GM18511 (cell line): ENCODE results near the gene EFHC1.

Source experiments
- ATAC-seq: cut with Tn5 transposase; IDR thresholded peaks from one replicate; pipeline ENCODE4 v1.9.1; 2021; ENCODE audit warnings: mild to moderate bottlenecking, moderate library complexity; ENCODE audit not compliant: unreplicated experiment

The EFHC1 gene

DNA sequence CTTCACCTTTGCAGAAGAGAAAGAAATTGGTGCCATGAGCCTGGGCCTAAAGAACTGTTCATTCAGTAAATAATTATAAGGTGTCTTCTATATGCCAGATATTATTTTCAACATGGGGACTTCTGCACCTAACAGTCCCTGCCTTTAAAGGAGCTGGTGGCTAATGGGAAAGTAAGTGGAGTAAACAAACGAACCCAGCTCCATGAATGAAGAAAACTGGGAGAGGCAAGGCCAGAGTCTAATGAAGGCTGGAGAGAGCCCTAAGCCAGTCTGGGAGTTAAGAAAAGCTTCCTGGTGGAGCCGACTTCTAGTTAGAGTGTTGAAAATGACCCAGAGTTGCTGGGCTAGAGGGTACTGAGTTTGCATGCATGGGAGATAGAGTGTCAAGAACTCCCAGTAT lies 24.2 kb upstream of the EFHC1 start:
- ATAC-seq, result no peak

DNA sequence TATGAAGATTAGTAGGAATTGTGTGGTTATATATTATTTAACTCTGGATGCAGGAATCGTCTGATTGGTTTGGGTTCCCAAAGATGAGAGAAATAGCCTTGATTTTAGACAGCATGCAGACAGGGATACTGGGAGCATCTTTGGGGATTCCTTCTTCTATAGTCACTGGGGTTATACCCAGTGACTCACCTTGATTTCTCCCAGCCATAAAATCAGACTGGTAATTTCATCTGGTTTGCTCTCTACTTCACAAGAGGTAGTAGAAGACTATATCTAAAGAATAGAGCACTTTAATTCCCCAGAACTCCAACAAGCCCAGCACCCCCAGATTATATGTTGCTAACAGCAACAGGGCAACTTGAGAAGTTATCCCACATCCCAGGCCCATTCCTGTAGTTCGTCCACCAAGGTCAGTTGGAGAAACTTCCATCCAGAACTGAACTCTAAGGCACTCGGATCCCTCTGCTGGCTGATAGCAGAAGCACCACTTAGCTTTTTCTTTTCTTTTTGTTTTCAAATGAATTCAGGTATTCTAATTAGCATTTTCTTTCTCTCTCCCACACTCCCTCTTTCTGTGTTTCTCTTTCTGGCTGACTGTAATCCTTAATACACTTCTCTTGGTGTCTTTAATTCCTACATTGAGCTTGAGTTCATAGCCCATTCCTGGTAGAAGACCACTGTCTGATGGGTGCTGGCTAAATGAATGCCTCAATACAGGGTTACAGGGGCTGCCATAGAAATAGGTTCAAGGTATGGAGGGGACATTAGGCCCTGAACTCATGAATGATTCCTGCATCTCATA lies 20.4 kb upstream of the EFHC1 start:
- peak; percentile 51 for ATAC-seq

DNA sequence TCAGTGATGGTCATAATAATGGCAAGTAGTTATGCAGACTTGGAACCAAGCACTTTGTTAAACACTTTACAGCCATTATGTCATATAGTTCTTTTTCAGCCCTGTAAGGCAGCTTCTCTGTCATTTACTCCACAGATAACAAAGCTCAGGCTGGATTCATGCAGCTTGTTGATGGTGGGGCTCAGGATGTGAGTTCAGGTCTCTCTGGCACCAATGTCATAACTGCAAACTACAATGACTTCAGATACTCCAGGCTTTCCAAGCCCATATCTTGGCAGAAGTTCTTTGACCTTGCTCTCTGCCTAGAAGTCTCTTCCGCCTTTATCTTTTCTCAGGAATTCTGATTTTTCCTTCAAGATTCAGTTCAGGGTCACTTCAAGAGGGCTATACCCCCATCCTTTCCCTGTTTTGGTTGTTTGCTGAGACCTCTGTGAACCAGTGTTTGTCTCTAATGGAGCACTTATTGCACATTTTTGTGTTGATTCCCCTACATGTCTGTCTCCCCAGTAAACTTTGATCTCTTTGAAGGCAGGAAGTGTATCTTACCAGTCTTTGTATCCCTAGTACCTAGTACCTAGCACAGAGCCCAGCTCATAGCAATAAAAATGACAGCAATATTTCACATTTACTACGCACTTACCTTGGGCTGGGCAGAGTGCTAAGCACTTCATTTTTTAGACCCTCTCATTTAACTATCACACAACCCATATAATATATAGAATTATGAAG lies 19.7 kb upstream of the EFHC1 start:
- no peak for ATAC-seq

DNA sequence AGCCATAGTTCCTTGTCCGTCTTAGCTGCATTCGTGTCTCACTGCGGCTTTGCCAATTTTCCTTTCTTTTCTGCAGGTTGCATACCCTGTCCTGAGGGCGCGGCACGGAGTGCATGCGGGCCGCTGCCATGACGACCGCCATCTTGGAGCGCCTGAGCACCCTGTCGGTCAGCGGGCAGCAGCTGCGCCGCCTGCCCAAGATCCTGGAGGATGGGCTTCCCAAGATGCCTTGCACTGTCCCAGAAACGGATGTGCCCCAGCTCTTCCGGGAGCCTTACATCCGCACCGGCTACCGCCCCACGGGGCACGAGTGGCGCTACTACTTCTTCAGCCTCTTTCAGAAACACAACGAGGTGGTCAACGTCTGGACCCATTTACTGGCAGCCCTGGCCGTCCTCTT lies 17.1 kb upstream of the EFHC1 start:
- no peak for ATAC-seq

DNA sequence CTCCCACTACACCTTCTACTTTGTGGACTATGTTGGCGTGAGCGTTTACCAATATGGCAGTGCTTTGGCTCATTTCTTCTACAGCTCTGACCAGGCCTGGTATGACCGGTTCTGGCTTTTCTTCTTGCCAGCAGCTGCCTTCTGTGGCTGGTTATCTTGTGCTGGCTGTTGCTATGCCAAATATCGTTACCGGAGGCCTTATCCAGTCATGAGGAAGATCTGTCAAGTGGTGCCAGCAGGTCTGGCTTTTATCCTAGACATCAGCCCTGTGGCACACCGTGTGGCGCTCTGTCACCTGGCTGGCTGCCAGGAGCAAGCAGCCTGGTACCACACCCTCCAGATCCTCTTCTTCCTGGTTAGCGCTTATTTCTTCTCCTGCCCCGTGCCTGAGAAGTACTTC lies 16.5 kb upstream of the EFHC1 start:
- no peak for ATAC-seq

DNA sequence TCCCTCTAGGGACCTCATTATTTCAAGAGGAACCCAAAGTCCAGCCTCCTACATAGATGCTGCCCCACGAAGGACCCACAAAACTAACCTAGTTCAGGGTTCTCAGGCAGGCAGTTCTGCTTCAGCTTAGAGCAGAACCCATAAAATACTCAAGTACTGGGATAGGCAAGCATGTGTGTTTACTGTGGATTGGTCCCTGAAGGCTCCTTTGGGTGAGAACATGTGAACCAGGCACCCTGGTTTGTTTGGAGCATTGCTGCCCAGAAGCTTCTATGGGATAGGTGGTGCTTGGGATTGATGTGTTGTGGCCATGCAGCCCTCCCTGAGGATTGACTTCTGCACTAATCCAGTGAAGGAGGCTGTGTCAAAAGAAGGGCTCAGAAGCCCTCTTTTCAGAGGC lies 14.9 kb upstream of the EFHC1 start:
- no peak for ATAC-seq

DNA sequence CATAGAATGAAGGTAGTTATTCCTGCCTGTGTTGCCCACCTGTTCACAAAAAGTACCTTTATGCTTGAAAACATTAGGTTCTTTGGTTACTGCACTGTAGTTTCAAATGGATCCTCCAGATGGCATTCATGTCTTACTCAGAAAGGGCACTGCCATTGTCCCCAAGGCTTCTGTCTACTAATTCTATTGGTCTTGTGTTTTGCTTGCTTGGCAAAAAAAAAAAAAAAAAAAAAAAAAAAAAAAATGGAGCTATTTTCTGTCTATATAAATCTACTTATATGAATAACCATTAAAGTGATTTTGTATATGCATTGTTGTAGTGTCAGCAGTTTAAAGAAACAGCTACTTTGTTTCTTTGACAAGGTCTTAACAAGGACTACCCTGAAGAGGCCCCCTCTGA lies 12.7 kb upstream of the EFHC1 start:
- ATAC-seq, result peak; percentile 83

DNA sequence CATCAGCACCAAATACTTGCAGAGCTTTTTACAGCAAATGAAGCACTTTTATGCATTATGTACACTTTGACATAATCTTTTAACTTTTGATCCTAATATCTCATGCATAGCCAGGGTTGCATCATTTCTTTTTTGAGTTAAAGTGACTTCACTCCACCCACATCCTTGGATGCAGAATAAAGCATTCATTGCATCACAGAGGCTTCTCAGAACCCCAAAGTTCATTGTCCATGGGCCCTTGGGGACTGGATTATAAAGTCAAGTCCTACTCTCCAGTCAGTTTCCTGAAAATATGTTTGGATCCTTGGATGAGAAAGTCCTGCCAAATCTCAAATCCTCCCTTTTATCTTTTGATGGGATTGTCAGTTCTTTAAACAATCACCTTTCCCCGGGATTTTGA lies 10.6 kb upstream of the EFHC1 start:
- ATAC-seq, result no peak

DNA sequence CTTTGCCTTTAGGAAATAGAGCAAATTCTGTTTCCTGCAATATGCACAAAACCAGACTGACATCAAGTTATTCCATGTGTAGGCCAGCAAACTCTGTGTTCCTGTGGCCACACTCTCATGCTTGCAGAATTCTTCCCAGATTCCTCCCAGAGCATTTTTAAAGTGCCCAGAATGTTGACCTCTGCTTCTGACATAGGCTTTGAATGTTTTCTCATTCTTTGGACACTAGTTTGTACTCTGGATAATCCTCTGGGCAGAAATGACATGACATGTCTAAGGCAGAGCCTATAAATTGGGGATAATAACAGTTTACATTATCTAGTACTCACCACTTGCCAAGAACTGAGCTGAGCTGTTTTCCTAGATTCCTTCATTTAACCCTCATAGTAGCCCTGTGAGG lies 9.2 kb upstream of the EFHC1 start:
- no peak for ATAC-seq

DNA sequence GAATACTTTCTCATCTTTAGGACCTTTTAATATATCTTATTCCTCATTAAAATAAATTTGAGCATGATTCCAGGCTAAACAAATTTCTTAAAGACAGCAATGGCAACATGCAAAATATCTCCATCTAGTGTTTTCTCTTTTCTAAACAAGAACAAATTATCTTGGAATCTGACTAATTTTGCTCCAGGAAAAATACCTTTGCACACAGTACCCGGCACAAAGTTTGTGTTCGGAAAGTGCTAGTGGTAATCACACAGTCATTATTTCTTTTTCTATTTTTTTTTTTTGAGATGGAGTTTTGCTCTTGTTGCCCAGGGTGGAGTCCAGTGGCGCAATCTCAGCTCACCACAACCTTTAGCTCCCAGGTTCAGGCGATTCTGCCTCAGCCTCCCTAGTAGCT lies 8.2 kb upstream of the EFHC1 start:
- ATAC-seq, result no peak

DNA sequence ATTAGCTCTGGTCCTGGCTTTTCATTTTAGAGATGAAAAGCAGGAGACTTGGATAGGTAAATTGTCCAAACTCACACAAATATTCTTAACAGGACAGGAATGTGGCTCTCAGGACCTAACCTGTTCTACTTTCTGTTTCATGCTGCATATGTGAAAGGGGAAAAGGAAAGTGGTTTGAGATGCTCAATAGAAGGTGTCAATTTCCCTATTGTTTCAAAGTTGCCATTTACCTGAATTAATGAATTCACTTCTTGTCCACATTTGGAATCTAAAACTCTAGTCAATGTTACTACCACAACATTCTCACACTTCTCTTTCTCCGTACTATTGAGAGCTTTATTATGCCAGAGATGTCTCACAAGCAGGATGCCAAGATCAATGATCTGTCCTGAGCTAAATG lies 4.8 kb upstream of the EFHC1 start:
- ATAC-seq, result no peak

DNA sequence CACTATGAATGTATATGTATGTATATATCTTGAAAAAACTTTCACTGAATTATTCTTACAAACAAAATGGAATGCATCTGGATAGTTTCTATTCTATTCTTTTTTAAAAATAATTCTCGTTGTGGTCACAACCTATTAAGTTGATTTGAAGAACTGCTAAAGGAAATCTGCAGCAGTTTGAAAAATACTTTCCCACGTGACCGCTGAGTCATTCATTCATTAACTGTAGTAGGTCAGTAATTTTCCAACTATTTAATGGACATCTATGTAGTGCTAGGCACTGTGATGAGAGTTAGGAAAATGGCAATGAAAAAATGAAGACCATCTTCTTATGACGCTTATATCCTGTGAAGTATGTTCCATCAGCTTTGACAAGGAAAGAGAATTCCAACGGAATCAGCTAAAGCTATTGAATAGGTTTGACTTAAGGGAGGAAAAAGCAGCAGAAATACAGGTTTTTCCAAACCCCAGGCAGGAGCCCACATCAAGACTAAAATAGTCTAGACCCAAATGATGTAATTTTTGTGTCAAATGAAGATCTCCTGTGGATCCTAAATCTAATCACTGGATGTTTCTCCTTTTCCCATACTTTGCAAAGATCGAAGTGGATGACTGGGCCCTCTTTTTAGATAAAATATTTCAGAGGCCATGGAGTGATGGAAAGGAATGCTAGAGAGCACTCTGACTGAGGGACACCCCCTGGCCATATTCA lies 4.1 kb upstream of the EFHC1 start:
- ATAC-seq, result no peak

DNA sequence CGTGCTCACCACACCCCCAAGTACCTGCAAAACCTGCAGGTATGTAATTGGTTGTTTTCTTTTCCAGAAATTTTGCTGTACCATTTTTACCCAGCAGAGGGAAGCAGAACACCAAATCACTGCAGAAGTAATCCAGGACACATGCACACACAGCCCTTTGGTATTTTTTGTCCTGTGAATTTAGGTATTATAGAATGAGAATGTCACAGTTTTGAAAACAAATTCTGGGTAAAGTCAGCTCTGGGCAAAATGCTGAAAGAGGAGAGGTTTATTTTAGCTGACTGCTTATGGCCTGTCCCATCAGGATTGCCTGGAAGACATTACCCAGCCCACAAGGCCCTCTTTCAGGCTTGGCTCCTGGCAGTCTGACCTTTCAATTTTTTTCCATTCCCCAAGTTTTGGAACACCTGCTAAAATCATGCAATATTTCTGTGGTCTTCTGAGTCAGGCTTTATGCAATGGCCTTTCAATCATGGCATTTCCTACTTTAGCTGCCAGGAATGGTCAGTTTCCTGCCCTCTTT lies 3.5 kb upstream of the EFHC1 start:
- peak; percentile 19 for ATAC-seq

DNA sequence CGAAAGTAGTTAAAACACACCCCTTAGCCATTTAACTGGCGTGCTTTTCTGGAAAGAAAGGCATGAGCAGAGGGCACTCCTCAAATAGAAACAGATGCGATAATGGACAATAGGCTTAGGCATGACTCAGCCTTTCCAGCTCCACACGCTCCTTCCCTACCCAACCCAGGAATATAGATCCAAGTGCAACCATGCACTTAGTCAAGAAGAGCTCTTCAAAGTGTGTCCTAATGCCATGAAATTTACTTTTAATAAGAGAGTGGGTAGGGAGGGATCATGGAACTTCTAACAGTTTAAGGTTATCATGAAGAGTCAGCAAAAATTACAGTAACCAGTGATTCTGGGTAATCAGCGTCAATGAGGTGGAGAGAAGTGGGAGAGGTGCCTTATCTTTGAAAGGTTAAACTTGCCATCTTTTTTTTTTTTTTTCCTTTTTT lies 2.4 kb upstream of the EFHC1 start:
- ATAC-seq, result no peak

DNA sequence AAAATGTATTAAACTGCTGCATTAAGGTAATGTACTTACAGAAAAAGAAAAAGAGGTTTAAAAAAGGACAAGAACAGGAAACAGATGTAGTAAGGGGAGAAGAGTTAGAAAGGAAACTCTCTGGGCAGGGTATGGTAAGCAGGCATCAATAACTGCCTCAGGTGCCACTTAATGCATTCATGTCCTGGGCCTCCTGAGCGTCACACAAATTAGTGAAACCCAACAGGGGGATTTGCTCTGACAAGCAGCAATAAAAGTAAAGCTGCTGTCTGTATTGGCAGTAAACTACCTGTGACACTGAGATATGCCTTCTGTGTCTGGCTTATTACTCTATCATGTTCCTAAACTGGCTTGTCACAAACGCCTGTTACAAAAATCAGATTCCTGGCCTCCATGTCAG lies 1.5 kb upstream of the EFHC1 start:
- ATAC-seq, result no peak

DNA sequence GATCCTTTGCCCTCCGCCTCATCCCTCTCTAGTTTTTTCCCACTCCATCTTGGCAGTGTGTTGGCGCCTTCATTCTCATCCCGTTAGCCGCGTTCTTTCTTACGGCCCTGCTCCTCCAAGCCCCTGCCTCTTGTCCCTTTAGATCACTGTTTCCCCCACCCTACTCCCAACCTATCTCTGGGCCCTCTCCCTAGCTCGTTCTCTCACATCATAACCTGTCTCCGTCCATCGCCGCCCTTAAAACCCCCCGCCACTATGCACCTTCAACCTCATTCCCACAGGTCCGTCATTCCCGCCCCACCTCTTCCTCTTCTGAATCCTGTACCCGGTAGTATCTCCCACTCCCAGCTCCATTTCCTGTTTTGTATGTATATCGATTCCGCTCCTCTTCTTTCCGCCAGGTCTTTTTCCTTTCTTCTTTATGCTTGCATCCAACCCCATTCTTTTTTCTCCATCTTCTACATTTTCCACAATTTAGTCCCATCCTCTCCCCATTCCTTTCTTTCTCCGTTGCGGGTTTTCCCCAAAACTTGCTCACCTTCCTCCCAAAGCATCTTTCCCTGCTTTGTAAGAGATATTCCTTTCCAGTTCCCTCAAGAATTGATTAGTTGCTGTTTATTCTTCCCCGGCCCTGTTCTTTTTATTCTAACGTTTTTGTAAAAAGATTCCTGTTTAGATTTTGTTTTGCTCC lies 671 bp downstream of the EFHC1 start:
- no peak for ATAC-seq

DNA sequence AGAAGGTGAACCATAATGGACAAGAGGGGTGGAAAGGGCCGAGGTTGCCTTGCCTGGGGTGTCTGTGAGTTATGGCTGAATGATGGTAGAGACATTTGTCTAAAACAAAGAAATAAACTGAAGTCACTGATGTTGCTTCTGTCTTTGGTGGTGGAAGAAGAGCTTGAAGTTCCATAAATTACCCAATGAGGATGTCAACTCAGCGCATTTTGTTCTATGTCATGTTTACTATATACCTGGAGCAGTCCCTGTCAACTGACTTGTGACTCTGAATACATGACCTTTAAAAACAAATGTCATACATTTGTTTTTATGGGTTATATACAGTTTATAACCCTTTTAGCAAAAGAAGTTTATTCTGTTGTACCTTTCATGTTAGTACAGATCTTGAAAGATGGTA lies 2.0 kb downstream of the EFHC1 start:
- no peak for ATAC-seq

DNA sequence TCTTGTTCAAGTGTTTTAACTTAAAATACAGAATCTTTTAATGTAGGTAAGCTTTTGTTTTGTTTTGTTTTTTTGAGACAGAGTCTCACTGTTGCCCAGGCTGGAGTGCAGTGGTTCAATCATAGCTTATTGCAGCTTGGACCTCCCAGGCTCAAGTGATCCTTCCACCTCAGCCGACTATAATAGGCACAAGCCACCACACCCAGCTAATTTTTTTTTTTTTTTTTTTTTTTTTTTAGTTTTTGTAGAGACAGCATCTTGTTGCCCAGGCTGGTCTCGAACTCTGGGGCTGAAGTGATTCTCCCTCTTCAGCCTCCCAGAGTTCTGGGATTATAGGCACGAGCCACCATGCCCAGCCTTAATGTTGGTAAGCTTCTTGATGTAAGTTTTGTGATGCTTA lies 3.3 kb downstream of the EFHC1 start:
- no peak for ATAC-seq

DNA sequence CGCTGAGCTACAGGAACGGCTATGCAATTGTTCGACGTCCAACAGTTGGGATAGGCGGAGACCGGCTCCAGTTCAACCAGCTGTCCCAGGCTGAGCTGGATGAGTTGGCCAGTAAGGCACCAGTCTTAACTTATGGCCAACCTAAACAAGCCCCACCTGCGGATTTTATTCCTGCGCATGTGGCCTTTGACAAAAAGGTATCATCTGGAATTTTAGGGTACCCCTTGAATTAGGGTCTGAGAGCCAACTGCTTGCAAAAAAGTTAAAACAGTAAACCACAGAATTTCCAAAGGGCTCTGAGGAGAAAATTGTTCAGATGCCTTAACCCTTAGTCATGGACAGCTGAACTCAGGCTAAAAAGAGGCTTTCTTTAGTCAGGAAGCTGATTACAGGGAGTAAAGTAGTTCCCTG lies 3.8 kb downstream of the EFHC1 start:
- ATAC-seq, result no peak

DNA sequence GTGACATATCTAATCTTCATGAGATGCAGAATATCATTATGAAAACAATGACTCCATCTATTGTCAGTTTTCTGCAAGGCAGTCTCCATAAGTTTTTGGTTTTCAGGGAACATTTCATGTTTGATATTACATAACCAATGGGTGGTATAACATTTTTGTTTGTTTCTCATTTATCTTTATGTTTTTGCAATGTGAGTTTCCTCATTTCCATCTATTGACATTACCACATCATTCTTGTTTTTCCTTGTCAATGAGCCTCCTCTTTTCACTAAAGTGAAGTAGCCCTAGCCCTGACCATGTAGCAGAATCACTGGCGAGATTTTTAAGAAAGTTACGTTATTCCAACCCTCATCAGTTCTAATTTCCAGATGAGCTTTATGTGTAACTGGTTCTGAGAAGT lies 4.4 kb downstream of the EFHC1 start:
- no peak for ATAC-seq

DNA sequence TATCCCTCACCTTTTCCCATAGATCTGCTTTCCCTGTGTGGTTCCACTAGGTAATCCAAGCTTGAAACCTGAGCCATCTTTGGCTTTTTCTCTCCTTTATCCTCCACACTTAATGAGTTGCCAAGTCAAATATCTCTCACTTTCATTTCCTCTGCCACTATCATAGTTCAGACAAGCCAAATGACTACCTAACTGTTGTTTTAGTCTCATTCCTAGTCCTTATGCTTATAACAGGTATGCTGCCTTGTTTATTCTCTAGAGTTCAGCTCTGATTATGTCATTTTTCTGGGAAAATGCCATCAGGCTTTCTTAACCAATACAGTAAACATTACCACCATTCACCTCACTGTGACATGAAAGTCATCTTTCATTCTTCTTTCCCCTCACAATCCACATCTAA lies 6.5 kb downstream of the EFHC1 start:
- ATAC-seq, result no peak
